ENCODE results near the gene FBRSL1.

DNA sequence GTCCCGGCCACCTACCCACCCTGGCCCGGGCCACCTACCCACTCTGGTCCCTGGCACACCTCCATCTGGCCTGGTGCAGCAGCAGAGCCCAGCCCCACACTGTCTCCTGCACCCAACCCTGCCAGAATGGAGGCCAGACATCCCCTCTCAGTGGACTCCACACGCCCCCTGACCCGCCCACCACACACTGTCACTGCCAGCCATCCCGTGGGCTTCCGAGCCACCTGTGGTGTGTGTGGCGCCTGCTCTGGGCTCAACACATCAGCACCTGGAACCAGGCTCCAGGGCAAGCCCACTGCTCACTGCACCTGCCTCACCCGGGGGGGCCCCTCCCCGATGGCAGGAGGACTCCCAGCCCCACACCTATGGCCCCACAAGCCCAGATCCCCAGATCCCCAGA lies 50.5 kb downstream of the FBRSL1 start:
- TF ChIP-seq CTCF (IDR thresholded peaks at IDR 0.05): no peak
- no peak for TF ChIP-seq POLR2A (IDR thresholded peaks at IDR 0.05)
- no peak for TF ChIP-seq EP300 (IDR thresholded peaks at IDR 0.05)

Measured in ovary (tissue), 3 donors.